Transverse colon (tissue), 4 donors: ENCODE results near the gene SOCS3. TPM values are rescaled to one million over a fixed set of nuclear protein-coding genes. Genes with fewer than 3 reads are reported as not detected.
A peak's percentile ranks its signal among the peaks of the same experiment; 100 is the strongest.

ENCODE experiments used
- DNase-seq: peaks from one replicate; pipeline ENCODE4 v3.0.0-alpha.2; 2019
- H3K27ac ChIP-seq, 4 donors: fragments of 200-600 bp; sonication (generic); 2 replicates each; pipeline ENCODE4 v1.5.1; 2016 to 2018; ENCODE audit warnings: inconsistent platforms in 4 of 4
- H3K27me3 ChIP-seq: fragments of 200-600 bp; sonication (generic); 2 replicates; pipeline ENCODE4 v1.5.1; 2017; ENCODE audit warnings: inconsistent platforms
- H3K36me3 ChIP-seq, 4 donors: fragments of 200-600 bp; sonication (generic); 2 replicates each; pipeline ENCODE4 v1.5.1; 2017 to 2019; ENCODE audit warnings: inconsistent platforms in 4 of 4
- H3K4me1 ChIP-seq, 4 donors: fragments of 200-600 bp; sonication (generic); 2 replicates each; pipeline ENCODE4 v1.5.1; 2017 to 2020; ENCODE audit warnings: inconsistent platforms in 4 of 4
- H3K4me3 ChIP-seq, 4 donors: fragments of 200-600 bp; sonication (generic); 1 replicate in 1 of 4; 2 replicates in 3 of 4; pipeline versions ENCODE4 v1.5.1 to v1.6.1; 2017 to 2019; ENCODE audit warnings: inconsistent platforms in 4 of 4
- H3K9me3 ChIP-seq, 2 donors: fragments of 200-600 bp; sonication (generic); 2 replicates each; pipeline ENCODE4 v1.5.1; 2017 to 2019; ENCODE audit warnings: inconsistent platforms in 2 of 2
- CTCF ChIP-seq, 5 experiments: fragments of 200-600 bp in 3 of 5; fragments of 450-650 bp in 2 of 5; sonication (generic) in 3 of 5; IDR thresholded peaks; 1 replicate in 2 of 5; 2 replicates in 3 of 5; pipeline ENCODE4 v1.5.1; 2016 to 2017; ENCODE audit warnings: antibody characterized with exemption in 5 of 5, inconsistent platforms in 3 of 5, mild to moderate bottlenecking in 2 of 5, moderate library complexity in 1 of 5
- EP300 ChIP-seq: sonication (generic); formaldehyde crosslinking; IDR thresholded peaks from one replicate; pipeline ENCODE4 v1.6.1; 2017; ENCODE audit warnings: antibody characterized with exemption, low read depth
- POLR2A ChIP-seq: fragments of 450-650 bp; IDR thresholded peaks from one replicate; pipeline ENCODE4 v1.6.1; 2016; ENCODE audit warnings: antibody characterized with exemption, mild to moderate bottlenecking, moderate library complexity
- POLR2AphosphoS5 ChIP-seq, 3 donors: sonication (generic); formaldehyde crosslinking; IDR thresholded peaks; one replicate each; pipeline ENCODE4 v1.6.1; 2016; ENCODE audit warnings: antibody characterized with exemption in 3 of 3
- WGBS, 2 donors: methylation state at CpG; one replicate each; pipeline ENCODE4 v1.1.5; 2018; ENCODE audit warnings: low coverage in 1 of 2; 5-methylcytosine and 5-hydroxymethylcytosine counted together
- in situ Hi-C, 4 donors: fragments of 200-750 bp; cut with MboI; loops; one replicate each; pipeline versions ENCODE4 v1.15.0 to v1.15.1; 2017; ENCODE audit warnings: low sequenced_read_pairs in 3 of 4, low pct_ligation_motif_present in 1 of 4, low pct_unique_long_range_greater_than_20kb in 1 of 4
- intact Hi-C: fragments of 100-400 bp; cut with DNase I; formaldehyde crosslinking; loops from one replicate; pipeline ENCODE4 v1.15.1; 2023; ENCODE audit warnings: low total_unique reads
- total RNA-seq, 4 donors: library from RNA; depleted of rRNA; stranded (reverse); fragments of >200 nt; gene quantifications; one replicate each; pipeline ENCODE4 v1.1.0, GENCODE V29; 2016

Gene SOCS3
- total RNA-seq, 4 donors from 2014 or later, result 22.3 to 230 (median 37.6) TPM

- Histone ChIP-seq H3K9me3 (no peaks in the 10 kb centered on the region), H3K27me3 (no peaks in the 10 kb centered on the region), H3K36me3 (peaks cover 0 to 8% (median 2%) of the 10 kb centered on the region in 4 donors), H3K4me3 (no peak overlapping the region), H3K4me1 (peaks cover 0 to 21% (median 7%) of the 10 kb centered on the region in 4 donors), H3K27ac (no peak overlapping the region)
- intact Hi-C loops, result no loop called here
- no peak for TF ChIP-seq POLR2A
- TF ChIP-seq CTCF (IDR thresholded peaks at IDR 0.05), result no peak
- no peak for TF ChIP-seq POLR2AphosphoS5 (IDR thresholded peaks at IDR 0.05)
- no peak for TF ChIP-seq EP300
- in situ Hi-C loops, result no loop called here
- DNase-seq, result no peak
- 73% methylated on average over 4 of the region's 4 CpGs; no CpG with 5 or more reads in 1 of the 2 donors for WGBS, 2 donors
Measured at GRCh38 chr17:78393575-78393974, 33.7 kb upstream of the SOCS3 start.

GRCh38 chr17:78392295-78392694, 32.4 kb upstream of the SOCS3 start:
- in situ Hi-C loops, result no loop called here

GRCh38 chr17:78391843-78392242, 32.0 kb upstream of the SOCS3 start:
- Histone ChIP-seq H3K9me3 (no peaks in the 10 kb centered on the region), H3K36me3 (peaks cover 0 to 4% (median 0%) of the 10 kb centered on the region in 4 donors), H3K27ac (peak overlapping the region in 2 of 4 donors; percentile 17 to 21), H3K4me1 (peaks cover 7 to 38% (median 16%) of the 10 kb centered on the region in 4 donors), H3K27me3 (no peaks in the 10 kb centered on the region), H3K4me3 (no peak overlapping the region)
- in situ Hi-C loops (no loop called here), intact Hi-C loops (no loop called here)
- no peak for TF ChIP-seq CTCF (IDR thresholded peaks at IDR 0.05)
- no peak for TF ChIP-seq EP300
- no peak for TF ChIP-seq POLR2AphosphoS5 (IDR thresholded peaks at IDR 0.05)
- TF ChIP-seq POLR2A, result no peak
- no peak for DNase-seq
- 38 to 60% methylated on average over 1 to 4 of the region's 4 CpGs for WGBS, 2 donors

More at GRCh38 chr17:78392295-78392694, 32.4 kb upstream of the SOCS3 start:
- H3K36me3 ChIP-seq, result peaks cover 0 to 4% (median 2%) of the 10 kb centered on the region in 4 donors
- H3K4me3 ChIP-seq, result no peak overlapping the region
- peaks cover 7 to 33% (median 17%) of the 10 kb centered on the region in 4 donors for H3K4me1 ChIP-seq
- WGBS, 2 donors, result 83 to 97% methylated on average over 1 to 6 of the region's 6 CpGs
- no peak for TF ChIP-seq EP300
- no peak for TF ChIP-seq POLR2AphosphoS5 (IDR thresholded peaks at IDR 0.05)
- no peak for TF ChIP-seq POLR2A
- no peak for TF ChIP-seq CTCF (IDR thresholded peaks at IDR 0.05)
- intact Hi-C loops, result no loop called here
- no peaks in the 10 kb centered on the region for H3K27me3 ChIP-seq
- DNase-seq, result no peak
- no peaks in the 10 kb centered on the region for H3K9me3 ChIP-seq
- no peak overlapping the region for H3K27ac ChIP-seq

GRCh38 chr17:78391051-78391431, 31.2 kb upstream of the SOCS3 start:
- Histone ChIP-seq H3K9me3 (no peaks in the 10 kb centered on the region), H3K4me3 (no peak overlapping the region), H3K27ac (peak overlapping the region in 3 of 4 donors; percentile 17 to 40 (median 21)), H3K27me3 (no peaks in the 10 kb centered on the region), H3K36me3 (peaks cover 0 to 4% (median 0%) of the 10 kb centered on the region in 4 donors), H3K4me1 (peaks cover 14 to 46% (median 20%) of the 10 kb centered on the region in 4 donors)
- DNase-seq, result no peak
- intact Hi-C loops (no loop called here), in situ Hi-C loops (no loop called here)
- 89 to 100% methylated on average over 1 to 11 of the region's 11 CpGs for WGBS, 2 donors
- TF ChIP-seq POLR2AphosphoS5 (IDR thresholded peaks at IDR 0.05), result no peak
- no peak for TF ChIP-seq POLR2A
